HT-29 (cell line): ENCODE data around the gene NDUFA7. TPM values are rescaled to one million over a fixed set of nuclear protein-coding genes. Genes with fewer than 3 reads are reported as not detected.
A peak's percentile ranks its signal among the peaks of the same experiment; 100 is the strongest.
"Not testable (repeated sequence)": the region's sequence is repeated elsewhere in the genome, so short reads cannot be mapped to it uniquely, and the experiment has no call there.

Experiments used
- DNase-seq: peaks from one replicate; pipeline ENCODE4 v3.0.0-alpha.2; 2015; ENCODE audit warnings: low spot score
- total RNA-seq: library from RNA; depleted of rRNA; stranded (reverse); fragments of >200 nt; shearing (Covaris generic); gene quantifications from 2 replicates; pipeline ENCODE4 v1.2.3, GENCODE V29; 2014

NDUFA7 gene
- total RNA-seq, 1 experiment from 2014 or later, result 79.7 TPM

GRCh38 chr19:8319807-8320520 lies 1.2 kb downstream of the NDUFA7 start:
- no peak for DNase-seq

DNA sequence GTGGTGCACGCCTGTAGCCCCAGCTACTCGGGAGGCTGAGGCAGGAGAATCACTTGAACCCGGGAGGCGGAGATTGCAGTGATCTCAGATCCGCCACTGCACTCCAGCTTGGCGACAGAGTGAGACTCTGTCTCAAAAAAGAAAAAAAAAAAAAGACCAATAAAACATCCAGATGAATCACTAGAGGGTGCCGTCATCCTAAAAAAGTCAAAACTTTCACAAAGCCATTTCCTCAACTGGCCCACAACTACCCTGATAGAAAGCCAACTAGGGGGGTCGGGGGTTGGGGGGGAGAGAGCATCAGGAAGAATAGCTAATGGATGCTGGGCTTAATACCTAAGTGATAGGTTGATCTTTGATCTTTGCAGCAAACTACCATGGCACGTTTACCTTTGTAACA lies 2.3 kb downstream of the NDUFA7 start:
- not testable (repeated sequence) for DNase-seq

DNA sequence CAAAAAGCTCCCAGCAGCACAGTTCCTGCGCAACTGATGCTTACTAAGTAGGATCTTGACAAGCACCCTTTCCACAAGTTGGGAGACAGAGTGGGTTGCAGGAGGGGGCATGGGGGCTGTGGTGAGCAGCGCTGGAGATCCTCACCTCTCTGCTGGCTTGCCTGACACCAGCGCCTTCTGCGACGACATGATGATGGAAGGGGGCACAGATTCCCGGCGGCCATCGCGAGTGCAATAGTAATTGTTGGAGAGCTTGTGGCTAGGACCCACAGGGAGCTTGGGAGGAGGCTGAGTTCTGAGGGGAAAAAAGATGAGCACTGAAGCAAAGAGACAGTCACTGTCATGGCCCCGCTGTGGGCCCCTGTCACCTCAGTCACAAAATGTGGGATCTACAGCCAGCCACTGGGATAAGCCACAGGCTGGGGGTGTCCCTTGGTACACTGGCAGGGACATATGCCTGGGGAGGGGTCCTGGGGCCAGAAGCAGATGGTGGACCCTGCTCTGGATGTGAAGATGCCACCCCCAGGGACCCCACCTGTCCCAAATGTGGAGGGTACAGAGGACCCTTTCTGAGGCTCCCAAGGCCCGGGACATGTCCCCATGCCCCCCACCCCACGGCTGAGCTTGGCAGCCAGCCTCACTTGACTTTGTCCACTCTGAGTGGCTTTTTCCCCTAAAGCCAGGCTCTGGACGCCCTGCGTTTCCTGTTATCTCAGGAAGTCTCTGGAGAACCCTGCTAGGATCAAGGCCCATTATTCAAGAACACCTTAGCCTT lies 4.6 kb downstream of the NDUFA7 start:
- no peak for DNase-seq

DNA sequence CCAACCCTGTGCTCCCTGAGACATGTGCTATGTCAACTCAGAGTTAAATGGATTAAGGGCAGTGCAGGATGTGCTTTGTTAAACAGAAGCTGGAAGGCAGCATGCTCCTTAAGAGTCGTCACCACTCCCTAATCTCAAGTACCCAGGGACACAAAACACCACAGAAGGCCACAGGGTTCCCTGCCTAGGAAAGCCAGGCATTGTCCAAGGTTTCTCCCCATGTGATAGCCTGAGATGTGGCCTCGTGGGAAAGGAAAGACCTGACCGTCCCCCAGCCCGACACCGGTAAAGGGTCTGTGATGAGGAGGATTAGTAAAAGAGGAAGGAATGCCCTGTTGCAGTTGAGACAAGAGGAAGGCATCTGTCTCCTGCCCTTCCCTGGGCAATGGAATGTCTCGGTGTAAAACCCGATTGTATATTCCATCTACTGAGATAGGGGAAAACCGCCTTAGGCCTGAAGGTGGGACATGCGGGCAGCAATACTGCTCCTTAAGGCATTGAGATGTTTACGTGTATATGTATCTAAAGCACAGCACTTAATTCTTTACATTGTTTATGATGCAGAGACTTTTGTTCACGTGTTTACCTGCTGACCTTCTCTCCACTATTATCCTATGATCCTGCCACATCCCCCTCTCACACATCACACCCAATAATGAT lies 6.1 kb downstream of the NDUFA7 start:
- not testable (repeated sequence) for DNase-seq

GRCh38 chr19:8311461-8312260 lies 9.5 kb downstream of the NDUFA7 start:
- no peak for DNase-seq

GRCh38 chr19:8310342-8311055 lies 10.7 kb downstream of the NDUFA7 start:
- no peak for DNase-seq

- DNase-seq, result no peak
These were observed 12.3 kb downstream of the NDUFA7 start for GRCh38 chr19:8308891-8309291.

GRCh38 chr19:8307965-8308866 lies 13.0 kb downstream of the NDUFA7 start, which contains the start of gene CD320:
Gene CD320, minus strand, starts transcription at chr19:8308358. Its CDS starts 68 bp downstream, at chr19:8308290.
- peak; percentile 90 for DNase-seq

DNA sequence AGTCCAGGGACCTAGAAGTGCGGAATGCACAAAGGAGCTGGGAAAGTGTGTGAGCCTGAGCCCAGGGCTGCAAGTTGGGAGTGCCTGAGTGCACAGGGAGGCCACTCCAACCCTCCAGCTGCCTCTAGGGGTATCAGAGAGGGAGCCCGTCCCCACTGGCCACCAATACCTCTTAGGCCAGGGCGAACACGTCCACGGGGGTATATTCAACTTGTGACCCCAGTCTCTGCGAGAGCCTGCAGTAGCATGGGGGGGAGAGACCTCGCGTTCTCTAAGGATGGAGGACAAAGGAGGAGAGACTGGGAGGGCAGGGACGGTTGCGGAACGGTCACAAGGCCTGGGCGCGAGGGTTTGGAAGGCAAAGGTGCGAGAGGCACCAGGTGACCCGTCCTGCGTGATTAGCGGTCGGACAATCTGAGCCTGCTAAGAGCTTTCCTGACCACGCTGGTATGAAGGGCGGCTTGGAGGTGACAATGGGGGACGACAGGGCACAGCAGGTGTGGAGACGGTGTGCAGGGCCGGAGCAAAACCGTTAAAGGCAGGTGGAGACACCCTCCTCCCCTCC lies 13.7 kb downstream of the NDUFA7 start:
- DNase-seq, result no peak

- no peak for DNase-seq
These were observed 14.7 kb downstream of the NDUFA7 start for GRCh38 chr19:8306235-8307054.

GRCh38 chr19:8305798-8306197 lies 15.4 kb downstream of the NDUFA7 start:
- DNase-seq, result no peak

- DNase-seq, result no peak
These were observed 16.1 kb downstream of the NDUFA7 start for GRCh38 chr19:8304841-8305621.

- DNase-seq, result no peak
These were observed 18.4 kb downstream of the NDUFA7 start for GRCh38 chr19:8302734-8303133.

- DNase-seq, result peak; percentile 47
These were observed 18.9 kb downstream of the NDUFA7 start for GRCh38 chr19:8302357-8302691.

DNA sequence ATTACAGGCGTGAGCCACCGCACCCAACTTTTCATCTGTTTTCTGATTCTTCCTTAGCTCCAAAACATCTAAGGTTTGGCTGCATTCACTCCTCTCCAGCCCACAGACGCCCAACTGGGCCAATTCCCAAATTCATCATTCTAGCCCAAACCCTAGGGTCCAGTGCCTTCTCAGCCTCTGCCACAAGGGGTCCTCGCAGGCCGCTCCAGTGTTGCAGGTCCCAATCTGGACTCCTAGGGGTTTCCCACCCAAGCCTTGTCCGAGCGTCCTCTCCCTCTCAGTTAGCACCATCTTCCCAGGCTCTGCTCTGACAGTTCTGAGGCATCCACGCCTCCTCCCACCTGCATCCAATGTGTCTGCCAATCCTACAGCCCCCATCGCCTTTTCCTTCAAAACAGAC lies 29.8 kb downstream of the NDUFA7 start:
- not testable (repeated sequence) for DNase-seq

GRCh38 chr19:8276508-8276907 lies 44.7 kb downstream of the NDUFA7 start:
- DNase-seq, result not testable (repeated sequence)

GRCh38 chr19:8269724-8270123 lies 51.5 kb downstream of the NDUFA7 start:
- DNase-seq, result no peak

GRCh38 chr19:8265872-8266271 lies 55.3 kb downstream of the NDUFA7 start:
- no peak for DNase-seq
